Measurements from ENCODE around the gene AMER3. TPM values are rescaled to one million over a fixed set of nuclear protein-coding genes. Genes with fewer than 3 reads are reported as not detected.

AMER3 gene
- total and polyA plus RNA-seq, 10 donors, result not detected

- Histone ChIP-seq H3K4me3 (no peak overlapping the region), H3K27me3 (replicated peaks in 1 of 7) (peaks cover 0 to 24% (median 0%) of the 10 kb centered on the region in 7 donors), H3K4me1 (no peaks in the 10 kb centered on the region), H3K9me3 (no peaks in the 10 kb centered on the region), H3K36me3 (no peaks in the 10 kb centered on the region), H3K27ac (no peak overlapping the region)
- TF ChIP-seq, protein P1, sequence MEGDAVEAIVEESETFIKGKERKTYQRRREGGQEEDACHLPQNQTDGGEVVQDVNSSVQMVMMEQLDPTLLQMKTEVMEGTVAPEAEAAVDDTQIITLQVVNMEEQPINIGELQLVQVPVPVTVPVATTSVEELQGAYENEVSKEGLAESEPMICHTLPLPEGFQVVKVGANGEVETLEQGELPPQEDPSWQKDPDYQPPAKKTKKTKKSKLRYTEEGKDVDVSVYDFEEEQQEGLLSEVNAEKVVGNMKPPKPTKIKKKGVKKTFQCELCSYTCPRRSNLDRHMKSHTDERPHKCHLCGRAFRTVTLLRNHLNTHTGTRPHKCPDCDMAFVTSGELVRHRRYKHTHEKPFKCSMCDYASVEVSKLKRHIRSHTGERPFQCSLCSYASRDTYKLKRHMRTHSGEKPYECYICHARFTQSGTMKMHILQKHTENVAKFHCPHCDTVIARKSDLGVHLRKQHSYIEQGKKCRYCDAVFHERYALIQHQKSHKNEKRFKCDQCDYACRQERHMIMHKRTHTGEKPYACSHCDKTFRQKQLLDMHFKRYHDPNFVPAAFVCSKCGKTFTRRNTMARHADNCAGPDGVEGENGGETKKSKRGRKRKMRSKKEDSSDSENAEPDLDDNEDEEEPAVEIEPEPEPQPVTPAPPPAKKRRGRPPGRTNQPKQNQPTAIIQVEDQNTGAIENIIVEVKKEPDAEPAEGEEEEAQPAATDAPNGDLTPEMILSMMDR (IDR thresholded peaks at IDR 0.05 in 8 of 11, conservative IDR thresholded peaks at IDR 0.05 in 3 of 11), result no peak
- TF ChIP-seq POLR2A (IDR thresholded peaks at IDR 0.05), result no peak
- TF ChIP-seq POLR2AphosphoS5 (IDR thresholded peaks at IDR 0.05), result no peak
- DNase-seq, result peak; percentile 59
- WGBS, 5 donors, result 74 to 88% (median 84%) methylated on average over 15 of the region's 15 CpGs
- intact Hi-C loops (cut with DNase I; ENCODE audit: low total_unique reads), result no loop called here
These were observed 59.8 kb downstream of the AMER3 start for GRCh38 chr2:130814931-130815680.

Other genes starting within 250 kb of the AMER3 start
- not detected for gene POTEI, start 246.2 kb upstream of the AMER3 start, total RNA-seq
- gene POTEI, start 246.2 kb upstream of the AMER3 start, polyA plus RNA-seq, result not detected
- not detected for gene CFC1B, start 234.3 kb upstream of the AMER3 start, total RNA-seq
- gene CFC1B, start 234.3 kb upstream of the AMER3 start, polyA plus RNA-seq, result not detected
- gene CFC1, start 156.0 kb upstream of the AMER3 start, total RNA-seq, result not detected
- gene CFC1, start 156.0 kb upstream of the AMER3 start, polyA plus RNA-seq, result under 1 TPM in 1 of 3 donors, not detected in 2; 0.11 TPM
- not detected for gene POTEJ, start 144.1 kb upstream of the AMER3 start, total RNA-seq
- gene POTEJ, start 144.1 kb upstream of the AMER3 start, polyA plus RNA-seq, result not detected
- not detected for gene GPR148, start 26.5 kb upstream of the AMER3 start, total RNA-seq
- not detected for gene GPR148, start 26.5 kb upstream of the AMER3 start, polyA plus RNA-seq
- gene ARHGEF4, start 81.4 kb downstream of the AMER3 start, total RNA-seq, result under 1 TPM in 5 of 7 donors, not detected in 2; 0.30 to 0.88 (median 0.43) TPM
- gene ARHGEF4, start 81.4 kb downstream of the AMER3 start, polyA plus RNA-seq, result under 1 TPM; 0.19 to 0.52 (median 0.50) TPM